CD8-positive, alpha-beta memory T cell (primary cell): ENCODE results near the gene PIM3. TPM values are rescaled to one million over a fixed set of nuclear protein-coding genes. Genes with fewer than 3 reads are reported as not detected.

Source experiments
- CTCF ChIA-PET: fragments of 350-600 bp; sonication (Branson Sonifier 250); formaldehyde crosslinking; loops from one replicate; lab custom pipeline; 2021; ENCODE audit warnings: antibody characterized with exemption; lab: Charles Lee
- POLR2A ChIA-PET: fragments of 350-600 bp; sonication (Branson Sonifier 250); formaldehyde crosslinking; loops from one replicate; lab custom pipeline; 2021; ENCODE audit warnings: antibody characterized with exemption; lab: Charles Lee
- DNase-seq, 5 donors: peaks; one replicate each; pipeline versions ENCODE4 v3.0.0 to v3.0.0-alpha.2; 2020 to 2022; ENCODE audit warnings: mixed read lengths in 1 of 5
- H3K27ac ChIP-seq: one replicate; pipeline ENCODE4 v1.7.0; 2013; ENCODE audit warnings: low read depth, mild to moderate bottlenecking, low read length, moderate library complexity
- H3K27me3 ChIP-seq: 2 replicates; pipeline ENCODE4 v1.7.0; 2013; ENCODE audit warnings: low read length, mild to moderate bottlenecking; ENCODE audit not compliant: insufficient read depth, poor library complexity, severe bottlenecking
- H3K36me3 ChIP-seq: 2 replicates; pipeline ENCODE4 v1.7.0; 2013; ENCODE audit warnings: mild to moderate bottlenecking, low read length, moderate library complexity; ENCODE audit not compliant: insufficient read depth
- H3K4me1 ChIP-seq: 2 replicates; pipeline ENCODE4 v1.7.0; 2013; ENCODE audit warnings: mild to moderate bottlenecking, low read length, moderate library complexity; ENCODE audit not compliant: insufficient read depth
- H3K4me3 ChIP-seq: 2 replicates; pipeline ENCODE4 v1.7.0; 2013; ENCODE audit warnings: mild to moderate bottlenecking, low read length
- H3K9me3 ChIP-seq: 2 replicates; pipeline ENCODE4 v1.7.0; 2013; ENCODE audit warnings: mild to moderate bottlenecking, low read length
- H3K27ac Mint-ChIP-seq, 8 donors: one replicate each; pipeline ENCODE4 v1.8.0; 2020 to 2021; ENCODE audit warnings: mixed read lengths in 8 of 8, mild to moderate bottlenecking in 6 of 8, inconsistent platforms in 3 of 8, moderate library complexity in 3 of 8
- H3K27me3 Mint-ChIP-seq, 2 donors: one replicate each; pipeline ENCODE4 v1.8.0; 2020 to 2021; ENCODE audit warnings: mixed read lengths in 2 of 2, mild to moderate bottlenecking in 1 of 2, moderate library complexity in 1 of 2
- H3K36me3 Mint-ChIP-seq, 3 donors: one replicate each; pipeline ENCODE4 v1.8.0; 2020 to 2021; ENCODE audit warnings: mixed read lengths in 3 of 3, inconsistent platforms in 1 of 3, mild to moderate bottlenecking in 1 of 3
- H3K4me1 Mint-ChIP-seq, 3 donors: one replicate each; pipeline ENCODE4 v1.8.0; 2020 to 2021; ENCODE audit warnings: mixed read lengths in 3 of 3, inconsistent platforms in 1 of 3, mild to moderate bottlenecking in 1 of 3
- H3K4me3 Mint-ChIP-seq, 7 donors: one replicate each; pipeline ENCODE4 v1.8.0; 2020 to 2021; ENCODE audit warnings: mixed read lengths in 7 of 7, mild to moderate bottlenecking in 6 of 7, moderate library complexity in 4 of 7, inconsistent platforms in 2 of 7
- H3K9me3 Mint-ChIP-seq, 5 donors: one replicate each; pipeline ENCODE4 v1.8.0; 2020 to 2022; ENCODE audit warnings: mixed read lengths in 5 of 5, mild to moderate bottlenecking in 3 of 5, moderate library complexity in 2 of 5, inconsistent platforms in 1 of 5
- polyA plus RNA-seq: library from polyadenylated mRNA; unstranded; fragments of 300-500 nt; fragmentation: Illumina TruSeq; gene quantifications from one replicate; pipeline ENCODE4 v1.2.3, GENCODE V29; 2021
- total RNA-seq, 2 experiments: library from RNA; stranded (reverse); gene quantifications; one replicate each; pipeline ENCODE4 v1.2.3, GENCODE V29; 2021

PIM3 gene
- total and polyA plus RNA-seq, 3 experiments from 2014 or later = 39.3 to 227 (median 202) TPM

- CTCF ChIA-PET = no interaction called here
- no peak overlapping the region for H3K27ac ChIP-seq
These were observed 50.3 kb downstream of the PIM3 start for GRCh38 chr22:50010676-50011446.

GRCh38 chr22:50011447-50012210 is 51.1 kb downstream of the PIM3 start:
- H3K4me1 ChIP-seq = peaks cover 27% of the 10 kb centered on the region
- H3K9me3 Mint-ChIP-seq = no peaks in the 10 kb centered on the region
- peak overlapping the region in 7 of 8 donors; percentile 27 to 94 (median 77) for H3K27ac Mint-ChIP-seq
- peaks cover 3 to 7% of the 10 kb centered on the region in 2 donors for H3K27me3 Mint-ChIP-seq
- H3K27me3 ChIP-seq = peaks cover 6% of the 10 kb centered on the region
- H3K27ac ChIP-seq = no peak overlapping the region
- CTCF ChIA-PET = no interaction called here
- H3K9me3 ChIP-seq = no peaks in the 10 kb centered on the region
- H3K4me3 Mint-ChIP-seq = peak overlapping the region in 6 of 7 donors; percentile 20 to 70 (median 51)
- POLR2A ChIA-PET = no interaction called here
- H3K4me1 Mint-ChIP-seq = peaks cover 7 to 27% (median 15%) of the 10 kb centered on the region in 3 donors
- no peak for DNase-seq
- H3K36me3 Mint-ChIP-seq = no peaks in the 10 kb centered on the region
- no peaks in the 10 kb centered on the region for H3K36me3 ChIP-seq
- no peak overlapping the region for H3K4me3 ChIP-seq

More at GRCh38 chr22:50010676-50011446, 50.3 kb downstream of the PIM3 start:
- Mint-ChIP-seq H3K4me3 (peak overlapping the region in 5 of 7 donors; percentile 15 to 70 (median 55)), H3K4me1 (peaks cover 7 to 27% (median 13%) of the 10 kb centered on the region in 3 donors), H3K27me3 (peaks cover 3 to 7% of the 10 kb centered on the region in 2 donors), H3K36me3 (no peaks in the 10 kb centered on the region), H3K27ac (peak overlapping the region in 6 of 8 donors; percentile 27 to 94 (median 76)), H3K9me3 (no peaks in the 10 kb centered on the region)
- Histone ChIP-seq H3K36me3 (no peaks in the 10 kb centered on the region), H3K9me3 (no peaks in the 10 kb centered on the region), H3K4me3 (no peak overlapping the region), H3K27me3 (peaks cover 6% of the 10 kb centered on the region), H3K4me1 (peaks cover 21% of the 10 kb centered on the region)
- peak; percentile 53 to 78 (median 66) for DNase-seq
- POLR2A ChIA-PET = no interaction called here

GRCh38 chr22:50012211-50013181 is 51.9 kb downstream of the PIM3 start, which contains the start of gene IL17REL:
TSS of gene IL17REL (minus strand) at chr22:50012765. CDS start at chr22:50012646, 119 bp downstream.
- Histone ChIP-seq H3K4me3 (no peak within 1 kb of the TSS), H3K27ac (no peak within 1 kb of the TSS), H3K27me3 (peaks cover 6% of the 10 kb centered on the region), H3K36me3 (no peaks in the 10 kb centered on the region), H3K9me3 (no peaks in the 10 kb centered on the region), H3K4me1 (peaks cover 36% of the 10 kb centered on the region)
- peaks cover 7 to 27% (median 19%) of the 10 kb centered on the region in 3 donors for H3K4me1 Mint-ChIP-seq
- ChIA-PET CTCF (interaction anchor here (1.4 kb wide), 1 partner anchor 18 kb away, joined by 8 read pairs; no protein-coding TSS in a partner anchor), POLR2A (no interaction called here)
- H3K36me3 Mint-ChIP-seq = no peaks in the 10 kb centered on the region
- no peak for DNase-seq
- no peaks in the 10 kb centered on the region for H3K9me3 Mint-ChIP-seq
- H3K27ac Mint-ChIP-seq = peak within 1 kb of the TSS in 7 of 8 donors; percentile 27 to 92 (median 77)
- H3K4me3 Mint-ChIP-seq = peak within 1 kb of the TSS in 6 of 7 donors; percentile 20 to 70 (median 56)
- H3K27me3 Mint-ChIP-seq = peaks cover 3 to 7% of the 10 kb centered on the region in 2 donors

Other genes with a start within 250 kb of the PIM3 start
- 10 to 100 TPM; 32.9 to 35.1 TPM for gene BRD1, start 132.9 kb upstream of the PIM3 start, total RNA-seq
- gene BRD1, start 132.9 kb upstream of the PIM3 start, polyA plus RNA-seq = 4.9 TPM
- gene ZBED4, start 106.9 kb upstream of the PIM3 start, total RNA-seq = 10 to 100 TPM; 24.2 to 24.3 TPM
- 11.1 TPM for gene ZBED4, start 106.9 kb upstream of the PIM3 start, polyA plus RNA-seq
- 10 to 100 TPM; 21.0 TPM for gene ALG12, start 42.3 kb upstream of the PIM3 start, total RNA-seq
- gene ALG12, start 42.3 kb upstream of the PIM3 start, polyA plus RNA-seq = 21.8 TPM
- gene CRELD2, start 42.1 kb upstream of the PIM3 start, total RNA-seq = 10 to 100 TPM; 49.4 to 50.7 TPM
- 53.2 TPM for gene CRELD2, start 42.1 kb upstream of the PIM3 start, polyA plus RNA-seq
- gene IL17REL, start 52.0 kb downstream of the PIM3 start, total RNA-seq = under 1 TPM; 0.20 to 0.29 TPM
- not detected for gene IL17REL, start 52.0 kb downstream of the PIM3 start, polyA plus RNA-seq
- not detected for gene TTLL8, start 97.5 kb downstream of the PIM3 start, total RNA-seq
- gene TTLL8, start 97.5 kb downstream of the PIM3 start, polyA plus RNA-seq = not detected
- under 1 TPM; 0.35 to 0.47 TPM for gene MLC1, start 124.7 kb downstream of the PIM3 start, total RNA-seq
- gene MLC1, start 124.7 kb downstream of the PIM3 start, polyA plus RNA-seq = 1.7 TPM
- not detected for gene MOV10L1, start 129.2 kb downstream of the PIM3 start, total RNA-seq
- not detected for gene MOV10L1, start 129.2 kb downstream of the PIM3 start, polyA plus RNA-seq
- gene PANX2, start 210.0 kb downstream of the PIM3 start, total RNA-seq = 1 to 10 TPM; 1.7 to 1.8 TPM
- not detected for gene PANX2, start 210.0 kb downstream of the PIM3 start, polyA plus RNA-seq
- gene TRABD, start 225.1 kb downstream of the PIM3 start, total RNA-seq = 100 to 1,000 TPM in 1 of 2 experiments, 10 to 100 TPM in 1; 96.2 to 102 TPM
- gene TRABD, start 225.1 kb downstream of the PIM3 start, polyA plus RNA-seq = 49.0 TPM
- gene SELENOO, start 240.2 kb downstream of the PIM3 start, total RNA-seq = 10 to 100 TPM; 22.3 to 25.9 TPM
- gene SELENOO, start 240.2 kb downstream of the PIM3 start, polyA plus RNA-seq = 6.1 TPM